ENCODE data around the gene PLA2G2E. TPM values are rescaled to one million over a fixed set of nuclear protein-coding genes. Genes with fewer than 3 reads are reported as not detected.

Gene PLA2G2E
- total RNA-seq, 1 experiment from 2014 or later, result not detected

- no peaks in the 10 kb centered on the region for H3K36me3 ChIP-seq
- H3K9me3 ChIP-seq, result no peaks in the 10 kb centered on the region
- H3K27me3 ChIP-seq, result no peaks in the 10 kb centered on the region
- no peak for DNase-seq
- H3K4me3 ChIP-seq, result no peak overlapping the region
Measured at GRCh38 chr1:19877181-19877750, 46.2 kb downstream of the PLA2G2E start.

GRCh38 chr1:19872190-19872589, 51.2 kb downstream of the PLA2G2E start:
- Histone ChIP-seq H3K36me3 (no peaks in the 10 kb centered on the region), H3K4me3 (no peak overlapping the region), H3K27me3 (no peaks in the 10 kb centered on the region), H3K9me3 (no peaks in the 10 kb centered on the region)
- peak; percentile 56 for DNase-seq

Other genes with a start within 250 kb of the PLA2G2E start
- gene TMCO4, start 123.7 kb downstream of the PLA2G2E start, total RNA-seq (2014; rRNA removed; shearing (Covaris generic); ENCODE audit: low replicate concordance), result 12.8 and 25.8 TPM in 2 replicates
- gene RNF186, start 108.3 kb downstream of the PLA2G2E start, total RNA-seq (2014; rRNA removed; shearing (Covaris generic); ENCODE audit: low replicate concordance), result not detected in 2 replicates
- 3.5 and 4.1 TPM in 2 replicates for gene OTUD3, start 41.2 kb downstream of the PLA2G2E start, total RNA-seq (2014; rRNA removed; shearing (Covaris generic); ENCODE audit: low replicate concordance)
- gene PLA2G2A, start 56.0 kb upstream of the PLA2G2E start, total RNA-seq (2014; rRNA removed; shearing (Covaris generic); ENCODE audit: low replicate concordance), result not detected in 2 replicates
- gene PLA2G5, start 146.6 kb upstream of the PLA2G2E start, total RNA-seq (2014; rRNA removed; shearing (Covaris generic); ENCODE audit: low replicate concordance), result 2.4 TPM in 1 of 2 replicates, not detected in the other
- gene PLA2G2D, start 195.9 kb upstream of the PLA2G2E start, total RNA-seq (2014; rRNA removed; shearing (Covaris generic); ENCODE audit: low replicate concordance), result not detected in 2 replicates
- not detected in 2 replicates for gene PLA2G2F, start 215.7 kb upstream of the PLA2G2E start, total RNA-seq (2014; rRNA removed; shearing (Covaris generic); ENCODE audit: low replicate concordance)